ENCODE results near the gene GPR137B.

GPR137B gene

DNA sequence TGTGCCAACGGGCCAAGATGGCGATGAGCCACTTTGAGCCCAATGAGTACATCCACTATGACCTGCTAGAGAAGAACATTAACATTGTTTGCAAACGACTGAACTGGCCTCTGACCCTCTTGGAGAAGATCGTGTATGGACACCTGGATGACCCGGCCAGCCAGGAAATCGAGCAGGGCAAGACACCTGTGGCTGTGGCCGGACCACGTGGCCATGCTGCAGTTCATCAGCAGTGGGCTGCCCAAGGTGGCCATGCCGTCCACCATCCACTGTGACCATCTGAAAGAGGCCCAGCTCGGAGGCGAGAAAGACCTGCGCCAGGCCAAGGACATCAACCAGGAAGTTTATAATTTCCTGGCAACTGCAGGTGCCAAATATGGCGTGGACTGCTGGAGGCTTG is 32.2 kb upstream of the GPR137B start:
- H3K79me2 ChIP-seq (ENCODE audit: control insufficient read depth, low read length): no peaks in the 10 kb centered on the region
- no peak overlapping the region for H3K4me2 ChIP-seq (ENCODE audit: low read length)
- H3K27me3 ChIP-seq (ENCODE audit: control insufficient read depth, low read length): no peaks in the 10 kb centered on the region

DNA sequence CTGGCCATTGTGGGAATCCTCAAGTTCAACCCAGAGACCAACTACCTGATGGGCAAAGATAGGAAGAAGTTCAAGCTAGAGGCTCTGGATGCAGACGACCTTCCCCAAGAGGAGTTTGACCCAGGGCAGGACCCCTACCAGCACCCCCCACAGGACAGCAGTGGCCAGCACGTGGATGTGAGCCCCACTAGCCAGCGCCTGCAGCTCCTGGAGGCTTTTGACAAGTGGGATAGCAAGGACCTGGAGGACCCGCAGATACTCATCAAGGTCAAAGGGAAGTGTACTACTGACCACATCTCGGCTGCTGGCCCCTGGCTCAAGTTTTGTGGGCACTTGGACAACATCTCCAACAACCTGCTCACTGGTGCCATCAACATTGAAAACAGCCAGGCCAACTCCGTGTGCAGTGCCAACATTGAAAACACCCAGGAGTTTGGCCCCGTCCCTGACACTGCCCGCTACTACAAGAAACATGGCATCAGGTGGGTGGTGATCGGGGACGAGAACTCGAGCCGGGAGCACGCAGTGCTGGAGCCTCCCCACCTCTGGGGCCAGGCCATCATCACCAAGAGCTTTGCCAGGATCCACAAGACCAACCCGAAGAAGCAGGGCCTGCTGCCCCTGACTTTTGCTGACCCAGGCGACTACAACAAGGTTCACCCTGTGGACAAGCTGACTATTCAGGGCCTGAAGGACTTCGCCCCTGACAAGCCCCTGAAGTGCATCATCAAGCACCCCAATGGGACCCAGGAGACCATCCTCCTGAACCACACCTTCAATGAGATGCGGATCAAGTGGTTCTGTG is 30.6 kb upstream of the GPR137B start:
- Histone ChIP-seq H3K9me2 (replicated peaks; ENCODE audit: control insufficient read depth, low read length) (no peaks in the 10 kb centered on the region), H3K9me3 (ENCODE audit: control insufficient read depth, insufficient read depth, low read length) (no peaks in the 10 kb centered on the region), H3K36me3 (ENCODE audit: control insufficient read depth, low read length) (no peaks in the 10 kb centered on the region), H3K27me3 (ENCODE audit: control insufficient read depth, low read length) (no peaks in the 10 kb centered on the region), H3K4me2 (ENCODE audit: low read length) (no peak overlapping the region), H3K4me3 (ENCODE audit: low read length) (no peak overlapping the region), H3F3A (ENCODE audit: control insufficient read depth, insufficient read depth) (no peaks in the 10 kb centered on the region), H3K4me1 (ENCODE audit: control insufficient read depth, low read length) (no peaks in the 10 kb centered on the region), H3K27ac (ENCODE audit: low read depth, low read length) (no peak overlapping the region), H3K79me2 (ENCODE audit: control insufficient read depth, low read length) (no peaks in the 10 kb centered on the region), H4K20me1 (ENCODE audit: control insufficient read depth, insufficient read depth, low read depth, low read length) (no peaks in the 10 kb centered on the region)
- TF ChIP-seq EZH2phosphoT487 (IDR thresholded peaks at IDR 0.05; ENCODE audit: borderline replicate concordance, low read length): no peak
- TF ChIP-seq, protein P1, sequence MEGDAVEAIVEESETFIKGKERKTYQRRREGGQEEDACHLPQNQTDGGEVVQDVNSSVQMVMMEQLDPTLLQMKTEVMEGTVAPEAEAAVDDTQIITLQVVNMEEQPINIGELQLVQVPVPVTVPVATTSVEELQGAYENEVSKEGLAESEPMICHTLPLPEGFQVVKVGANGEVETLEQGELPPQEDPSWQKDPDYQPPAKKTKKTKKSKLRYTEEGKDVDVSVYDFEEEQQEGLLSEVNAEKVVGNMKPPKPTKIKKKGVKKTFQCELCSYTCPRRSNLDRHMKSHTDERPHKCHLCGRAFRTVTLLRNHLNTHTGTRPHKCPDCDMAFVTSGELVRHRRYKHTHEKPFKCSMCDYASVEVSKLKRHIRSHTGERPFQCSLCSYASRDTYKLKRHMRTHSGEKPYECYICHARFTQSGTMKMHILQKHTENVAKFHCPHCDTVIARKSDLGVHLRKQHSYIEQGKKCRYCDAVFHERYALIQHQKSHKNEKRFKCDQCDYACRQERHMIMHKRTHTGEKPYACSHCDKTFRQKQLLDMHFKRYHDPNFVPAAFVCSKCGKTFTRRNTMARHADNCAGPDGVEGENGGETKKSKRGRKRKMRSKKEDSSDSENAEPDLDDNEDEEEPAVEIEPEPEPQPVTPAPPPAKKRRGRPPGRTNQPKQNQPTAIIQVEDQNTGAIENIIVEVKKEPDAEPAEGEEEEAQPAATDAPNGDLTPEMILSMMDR (IDR thresholded peaks at IDR 0.05; ENCODE audit: low read depth, low read length, poor library complexity, severe bottlenecking): no peak

More for the DNA sequence above, 32.2 kb upstream of the GPR137B start:
- H3K36me3 ChIP-seq (ENCODE audit: control insufficient read depth, low read length): no peaks in the 10 kb centered on the region
- no peak overlapping the region for H3K4me3 ChIP-seq (ENCODE audit: low read length)
- H3K9me2 ChIP-seq (replicated peaks; ENCODE audit: control insufficient read depth, low read length): no peaks in the 10 kb centered on the region
- H3K4me1 ChIP-seq (ENCODE audit: control insufficient read depth, low read length): no peaks in the 10 kb centered on the region
- H4K20me1 ChIP-seq (ENCODE audit: control insufficient read depth, insufficient read depth, low read depth, low read length): no peaks in the 10 kb centered on the region
- no peak overlapping the region for H3K27ac ChIP-seq (ENCODE audit: low read depth, low read length)
- no peaks in the 10 kb centered on the region for H3F3A ChIP-seq (ENCODE audit: control insufficient read depth, insufficient read depth)
- TF ChIP-seq EZH2phosphoT487 (IDR thresholded peaks at IDR 0.05; ENCODE audit: borderline replicate concordance, low read length): no peak
- TF ChIP-seq, protein P1 (IDR thresholded peaks at IDR 0.05; ENCODE audit: low read depth, low read length, poor library complexity, severe bottlenecking): no peak
- H3K9me3 ChIP-seq (ENCODE audit: control insufficient read depth, insufficient read depth, low read length): no peaks in the 10 kb centered on the region

DNA sequence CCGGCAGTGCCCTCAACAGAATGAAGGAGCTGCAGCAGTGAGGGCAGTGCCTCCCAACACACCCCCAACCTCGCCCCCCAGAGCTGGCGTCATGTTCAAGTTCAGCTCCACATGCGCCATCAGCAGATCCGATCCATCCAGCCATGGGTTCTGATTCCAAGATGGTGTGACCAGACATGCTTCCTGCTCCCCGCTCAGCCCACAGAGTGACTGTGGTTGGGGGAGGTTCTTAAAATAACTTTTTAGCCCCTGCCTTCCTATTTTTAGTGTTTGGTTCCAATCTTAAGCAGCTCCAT is 30.1 kb upstream of the GPR137B start:
- H3K9me3 ChIP-seq (ENCODE audit: control insufficient read depth, insufficient read depth, low read length): no peaks in the 10 kb centered on the region
- no peaks in the 10 kb centered on the region for H3K4me1 ChIP-seq (ENCODE audit: control insufficient read depth, low read length)
- no peaks in the 10 kb centered on the region for H3K79me2 ChIP-seq (ENCODE audit: control insufficient read depth, low read length)
- no peaks in the 10 kb centered on the region for H3K36me3 ChIP-seq (ENCODE audit: control insufficient read depth, low read length)
- no peaks in the 10 kb centered on the region for H3K27me3 ChIP-seq (ENCODE audit: control insufficient read depth, low read length)
- no peak overlapping the region for H3K27ac ChIP-seq (ENCODE audit: low read depth, low read length)
- no peak overlapping the region for H3K4me3 ChIP-seq (ENCODE audit: low read length)
- H3K4me2 ChIP-seq (ENCODE audit: low read length): no peak overlapping the region
- TF ChIP-seq EZH2phosphoT487 (IDR thresholded peaks at IDR 0.05; ENCODE audit: borderline replicate concordance, low read length): no peak
- TF ChIP-seq, protein P1 (IDR thresholded peaks at IDR 0.05; ENCODE audit: low read depth, low read length, poor library complexity, severe bottlenecking): no peak
- no peaks in the 10 kb centered on the region for H3F3A ChIP-seq (ENCODE audit: control insufficient read depth, insufficient read depth)
- no peaks in the 10 kb centered on the region for H3K9me2 ChIP-seq (replicated peaks; ENCODE audit: control insufficient read depth, low read length)
- H4K20me1 ChIP-seq (ENCODE audit: control insufficient read depth, insufficient read depth, low read depth, low read length): no peaks in the 10 kb centered on the region
